ENCODE results near the gene DNAH3.

DNAH3 gene

DNA sequence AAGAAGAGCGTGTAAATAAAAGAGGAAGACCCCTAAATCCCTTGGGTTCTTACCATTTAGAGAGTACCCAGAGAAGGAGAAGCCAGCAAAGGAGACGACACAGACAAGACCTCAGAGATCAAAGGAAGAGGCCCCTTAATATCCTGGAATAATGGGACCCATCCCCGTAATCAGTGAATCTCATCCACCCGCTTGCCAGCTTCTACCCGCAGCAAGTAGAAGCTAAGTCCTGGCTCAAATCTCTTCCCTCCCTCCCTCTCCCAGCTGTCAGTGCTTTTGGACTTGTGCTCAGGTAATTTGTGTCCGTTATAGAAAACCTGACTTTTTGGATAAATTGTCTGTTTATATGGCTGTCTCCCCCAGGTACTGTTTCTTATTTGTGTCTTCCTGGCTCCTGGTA lies 248.2 kb downstream of the DNAH3 start:
- no peak for DNase-seq

DNA sequence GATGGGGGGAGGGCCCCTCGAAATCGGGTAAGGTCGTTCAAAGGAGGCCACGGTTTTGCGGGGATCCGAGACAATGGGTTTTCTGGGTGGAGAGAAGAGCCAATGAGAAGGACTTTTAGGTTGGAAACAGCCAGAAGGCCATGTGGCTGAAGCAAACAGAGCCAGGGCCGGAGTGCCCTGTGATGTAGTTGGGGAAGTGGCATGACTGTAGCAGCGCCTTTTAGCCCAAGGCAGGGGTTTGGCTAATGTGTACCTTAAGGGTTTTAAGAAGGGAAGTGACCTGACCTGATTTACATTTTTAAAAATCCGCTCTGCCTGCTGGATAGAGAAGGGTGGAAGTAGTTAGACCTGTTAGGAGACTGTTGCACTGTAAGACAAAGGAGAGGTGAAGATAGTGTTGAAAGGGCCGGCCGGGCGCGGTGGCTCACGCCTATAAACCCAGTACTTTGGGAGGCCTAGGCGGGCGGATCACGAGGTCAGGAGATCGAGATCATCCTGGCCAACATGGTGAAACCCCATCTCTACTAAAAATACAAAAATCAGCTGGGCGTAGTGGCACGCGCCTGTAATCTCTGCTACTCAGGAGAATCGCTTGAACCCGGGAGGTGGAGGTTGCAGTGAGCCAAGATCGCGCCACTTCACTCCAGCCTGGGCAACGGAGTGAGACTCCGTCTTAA lies 249.1 kb downstream of the DNAH3 start:
- peak in 3 of 5 donors; percentile 3 to 36 (median 3) for DNase-seq

DNA sequence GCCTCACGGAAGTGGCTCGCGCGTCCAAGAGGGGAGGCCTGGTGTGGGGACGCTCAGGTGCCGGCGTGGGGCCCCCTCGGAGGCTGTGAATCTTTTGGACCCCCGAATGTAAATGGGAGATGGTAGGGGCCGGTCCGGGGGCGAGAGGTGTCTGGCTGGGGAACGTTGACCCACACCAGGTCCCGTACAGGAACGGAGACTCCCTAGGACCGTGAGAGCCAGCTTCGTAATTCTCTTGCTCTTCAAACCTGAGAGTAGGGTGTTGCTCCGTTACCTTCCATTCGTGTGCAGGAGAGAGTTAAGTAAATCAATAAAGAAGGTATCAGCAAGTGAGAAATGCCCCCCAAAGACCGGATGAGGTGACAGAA lies 249.6 kb downstream of the DNAH3 start:
- no peak for DNase-seq

DNA sequence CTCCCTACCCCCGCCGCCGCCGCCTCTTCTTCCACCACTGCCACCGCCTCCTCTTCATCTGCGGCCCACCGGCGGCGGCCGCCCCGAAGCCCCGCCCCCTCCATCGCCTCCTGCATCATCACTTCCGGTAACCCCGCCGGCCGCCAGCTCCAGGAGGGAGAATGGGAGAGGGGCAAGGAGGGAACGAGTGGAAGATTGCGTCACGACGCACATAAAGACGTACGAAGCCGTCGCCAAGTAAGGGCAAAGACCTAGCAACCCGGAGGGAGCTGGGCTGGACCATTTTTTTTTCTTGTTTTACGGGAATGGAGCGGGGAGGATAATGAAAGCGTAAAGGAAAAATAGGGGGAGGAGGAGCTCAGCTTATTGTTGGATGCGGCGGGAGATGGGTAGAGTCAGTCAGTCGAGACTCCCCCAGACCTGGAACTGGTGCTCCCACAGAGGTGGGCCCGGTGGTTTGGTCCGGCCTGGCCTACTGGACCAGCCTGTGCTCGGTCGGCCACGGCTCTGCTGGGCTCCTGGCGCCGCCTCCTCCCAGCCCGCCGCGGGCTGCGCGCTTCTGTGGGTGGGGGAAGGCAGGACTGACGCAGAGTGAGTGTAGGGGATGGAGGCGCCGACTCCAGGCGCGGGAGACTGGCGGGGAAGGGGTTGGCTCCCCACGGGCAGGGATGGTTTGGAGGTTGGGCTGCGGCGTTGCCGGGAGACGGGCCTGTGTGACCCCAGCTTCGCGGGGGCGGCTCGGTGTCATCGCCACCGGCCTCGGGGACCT lies 250.2 kb downstream of the DNAH3 start, which contains the start of the genes DCUN1D3 and LYRM1:
Gene DCUN1D3, minus strand, starts transcription at position 60 of the 769 bp plus-strand sequence. CDS start 37,820 bp downstream, outside the sequence.
Gene LYRM1, plus strand, starts transcription at position 473 of the 769 bp plus-strand sequence. CDS start 14,785 bp downstream, outside the sequence.
- DNase-seq: peak; percentile 82 to 97 (median 83)

DNA sequence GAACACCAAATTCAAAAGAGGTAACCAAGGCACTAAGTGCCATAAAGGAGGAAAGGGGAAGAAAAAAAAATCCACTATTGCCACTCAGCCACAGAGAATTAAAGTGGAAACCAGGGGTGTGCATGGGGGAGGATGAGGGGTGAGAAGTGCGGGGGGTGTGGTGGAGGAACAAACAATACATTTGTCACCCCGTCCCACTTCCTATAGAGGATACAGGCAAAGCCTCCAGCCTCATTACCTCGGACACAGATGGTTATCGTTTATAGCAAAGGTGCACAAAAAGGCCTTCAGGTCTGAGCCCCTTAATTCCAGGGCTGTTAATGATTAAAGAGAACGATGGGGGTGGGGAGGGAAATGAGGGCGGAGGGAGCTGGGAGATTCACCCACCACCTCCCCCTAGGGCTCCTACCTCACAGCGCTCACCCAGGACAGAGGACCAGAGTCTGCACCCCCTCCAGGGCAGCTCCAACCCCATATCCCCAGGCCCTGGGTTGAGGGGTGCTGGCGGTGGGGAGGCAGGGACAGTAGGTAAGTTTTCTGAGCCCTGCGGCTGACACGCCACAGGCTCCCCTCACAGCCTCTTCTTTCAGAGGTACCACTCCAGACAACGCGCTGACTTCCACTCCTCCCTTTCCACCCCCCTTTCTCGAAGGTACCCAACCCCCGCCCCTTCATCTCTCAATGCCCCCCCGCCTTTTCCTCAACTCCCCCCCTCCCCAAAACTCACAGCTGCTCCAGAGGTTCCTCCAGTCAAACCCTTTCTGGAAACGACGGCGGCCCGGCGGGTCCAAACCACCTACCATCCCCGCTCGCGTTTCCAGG lies 251.0 kb downstream of the DNAH3 start:
- peak in 2 of 5 donors; percentile 6 to 14 for DNase-seq

DNA sequence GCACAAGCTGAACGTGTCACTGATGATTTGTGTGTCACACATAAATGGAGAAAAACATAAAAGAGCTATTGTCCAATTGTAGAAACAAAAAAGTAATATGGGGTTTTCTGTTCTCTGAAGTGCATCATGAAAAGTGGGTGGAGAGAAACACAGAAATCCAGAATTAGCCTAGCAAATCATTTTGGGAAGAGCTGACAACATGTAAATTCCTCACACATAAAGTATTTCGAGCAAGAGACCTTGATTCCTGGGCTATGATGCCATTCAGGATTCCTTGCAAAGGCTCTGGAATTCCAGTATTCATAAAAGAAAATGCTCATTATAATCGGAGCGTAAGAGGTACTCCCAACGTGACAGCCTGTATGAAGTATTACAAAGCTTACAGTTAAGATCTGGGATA lies 251.6 kb downstream of the DNAH3 start:
- no peak for DNase-seq

DNA sequence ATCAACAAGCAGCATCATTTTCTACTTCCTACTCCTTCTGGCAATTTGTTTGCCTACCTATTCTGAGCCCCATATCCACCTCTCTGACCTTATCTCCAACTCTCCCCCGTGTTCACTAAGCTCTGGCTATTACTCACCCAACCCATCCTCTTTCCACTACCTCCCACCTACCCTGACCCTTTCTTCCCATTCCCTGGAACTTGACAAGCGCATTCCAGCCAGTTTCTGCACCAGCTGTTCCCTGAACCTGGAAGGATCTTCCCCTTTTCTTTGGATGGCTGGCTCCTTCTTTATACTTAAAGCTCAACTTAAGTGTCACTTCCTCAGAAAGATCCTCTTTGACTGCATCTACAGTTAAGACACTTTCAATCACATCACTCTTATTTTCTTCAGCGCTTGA lies 252.7 kb downstream of the DNAH3 start:
- DNase-seq: no peak

DNA sequence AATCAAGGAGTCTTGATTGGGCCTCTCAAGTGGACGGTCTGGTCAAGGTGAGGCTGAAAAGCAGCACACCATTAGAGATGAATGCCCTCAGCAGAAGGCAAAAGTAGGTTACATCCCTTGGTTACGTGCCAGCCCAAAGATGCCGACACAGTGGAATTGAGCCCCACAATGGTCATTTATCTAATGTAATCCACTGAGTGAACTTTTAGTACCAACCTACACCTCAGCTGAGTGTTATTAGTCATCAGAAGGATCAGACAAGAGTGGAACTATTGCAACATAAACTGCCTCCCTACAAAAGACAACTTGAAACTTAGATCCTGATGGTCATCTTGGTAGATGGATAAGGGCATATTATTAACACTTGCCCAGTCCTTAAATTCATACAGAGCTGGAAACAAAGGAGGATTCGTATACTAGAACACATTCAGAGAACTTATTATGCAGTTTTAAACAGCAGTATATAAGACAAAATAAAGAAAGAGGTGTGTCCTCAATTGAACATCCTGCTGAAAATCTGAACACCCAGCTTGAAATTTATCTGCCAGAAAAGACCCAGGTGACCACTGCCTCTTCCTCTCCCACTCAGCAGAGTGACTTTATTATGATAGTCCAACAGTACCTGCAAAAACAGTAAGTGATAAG lies 253.3 kb downstream of the DNAH3 start:
- no peak for DNase-seq

DNA sequence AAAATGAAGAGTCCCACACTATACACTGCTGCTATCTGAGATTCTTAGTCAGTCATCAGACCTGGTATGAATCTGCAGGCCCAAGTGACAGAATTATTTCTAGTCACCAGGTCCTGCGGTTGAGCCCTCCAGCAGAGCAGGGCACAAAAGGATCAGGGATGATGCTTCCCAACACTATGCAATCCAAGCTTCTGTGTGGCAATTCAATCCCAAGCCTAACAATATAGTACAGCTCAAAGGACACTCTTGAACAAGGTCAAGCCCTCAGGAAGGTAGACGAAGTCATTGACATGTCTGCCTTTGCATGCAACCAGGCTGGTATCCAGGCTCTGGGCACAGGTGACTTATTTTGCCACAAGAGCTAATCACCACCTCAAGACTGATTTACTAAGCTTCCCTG lies 256.3 kb downstream of the DNAH3 start:
- no peak for DNase-seq

DNA sequence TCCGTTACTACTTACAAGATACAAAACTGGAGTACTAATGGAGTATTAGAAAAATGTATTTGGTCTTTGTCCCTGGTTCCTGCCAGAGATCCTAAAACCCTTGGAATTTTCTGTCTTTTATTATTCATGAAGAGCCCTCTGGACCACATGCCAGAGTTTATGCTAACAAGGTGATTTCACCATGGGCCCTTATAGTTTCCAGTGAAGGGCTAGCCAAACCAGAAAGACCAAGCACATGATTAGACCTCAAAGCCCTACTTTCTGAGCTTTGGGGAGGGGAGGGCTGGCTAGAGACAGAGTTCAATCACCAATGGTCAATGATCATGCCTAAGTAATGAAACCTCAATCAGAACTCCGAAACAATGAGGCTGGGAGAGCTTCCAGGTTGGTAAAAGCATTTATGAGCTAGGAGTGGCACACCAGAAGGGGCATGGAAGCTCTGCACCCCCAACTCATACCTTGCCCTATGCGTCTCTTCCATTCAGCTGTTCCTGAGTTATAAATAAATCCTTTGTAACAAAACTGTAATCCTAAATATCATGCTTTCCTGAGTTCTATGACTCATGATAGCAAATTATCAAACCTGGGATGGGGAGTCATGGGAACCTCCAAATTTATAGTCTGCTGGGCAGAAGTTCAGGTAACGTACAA lies 260.9 kb downstream of the DNAH3 start:
- no peak for DNase-seq

DNA sequence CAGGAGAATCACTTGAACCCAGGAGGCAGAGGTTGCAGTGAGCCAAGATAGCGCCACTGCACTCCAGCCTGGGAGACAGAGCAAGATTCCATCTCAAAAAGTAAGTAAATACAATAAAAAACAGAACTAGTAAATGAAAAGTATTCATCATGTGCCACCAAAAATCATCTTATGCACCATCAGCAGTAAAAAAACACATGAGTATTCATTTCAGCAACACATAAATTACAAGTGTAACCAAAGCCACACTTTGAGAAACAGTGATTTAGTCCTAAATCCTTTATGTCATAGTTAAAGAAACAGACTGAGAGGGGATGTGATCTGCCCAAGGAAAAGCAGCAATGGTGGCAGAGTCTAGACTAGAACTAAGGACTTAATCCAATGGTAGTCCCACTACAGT lies 263.4 kb downstream of the DNAH3 start:
- DNase-seq: no peak

DNA sequence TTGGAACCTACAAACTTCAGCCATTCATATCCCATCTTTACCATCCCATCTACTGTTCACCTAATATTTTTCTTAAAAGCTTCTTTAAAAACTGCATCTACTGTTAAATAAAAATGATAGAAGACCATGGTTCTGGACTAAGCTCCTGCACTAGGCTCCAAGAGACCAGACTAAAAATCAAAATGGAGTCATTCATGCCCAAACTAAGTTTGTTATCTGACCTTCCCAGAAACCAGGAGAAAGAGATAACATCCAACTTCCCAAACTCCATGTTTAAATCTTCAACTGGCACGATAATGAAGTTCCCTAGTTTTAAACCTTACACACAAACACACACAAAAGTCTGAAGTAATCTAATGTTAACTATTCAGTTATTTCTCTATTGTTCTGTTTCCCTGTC lies 264.3 kb downstream of the DNAH3 start:
- no peak for DNase-seq

DNA sequence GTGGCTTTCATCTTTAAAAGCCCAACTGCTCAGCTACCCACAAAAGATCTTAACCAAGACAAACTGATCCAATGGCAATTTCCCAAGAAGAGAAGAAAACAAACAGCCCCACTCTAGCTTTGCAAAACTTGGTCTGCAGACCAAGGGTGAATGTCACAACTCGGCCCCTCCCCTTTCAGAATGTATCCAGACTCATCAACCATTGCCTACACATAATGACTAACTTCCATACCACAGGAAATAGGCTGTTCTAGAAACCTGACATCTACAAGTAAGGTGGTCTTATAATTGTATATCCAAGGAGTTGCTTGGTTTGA lies 266.4 kb downstream of the DNAH3 start:
- DNase-seq: peak in 1 of 5 donors; percentile 18

DNA sequence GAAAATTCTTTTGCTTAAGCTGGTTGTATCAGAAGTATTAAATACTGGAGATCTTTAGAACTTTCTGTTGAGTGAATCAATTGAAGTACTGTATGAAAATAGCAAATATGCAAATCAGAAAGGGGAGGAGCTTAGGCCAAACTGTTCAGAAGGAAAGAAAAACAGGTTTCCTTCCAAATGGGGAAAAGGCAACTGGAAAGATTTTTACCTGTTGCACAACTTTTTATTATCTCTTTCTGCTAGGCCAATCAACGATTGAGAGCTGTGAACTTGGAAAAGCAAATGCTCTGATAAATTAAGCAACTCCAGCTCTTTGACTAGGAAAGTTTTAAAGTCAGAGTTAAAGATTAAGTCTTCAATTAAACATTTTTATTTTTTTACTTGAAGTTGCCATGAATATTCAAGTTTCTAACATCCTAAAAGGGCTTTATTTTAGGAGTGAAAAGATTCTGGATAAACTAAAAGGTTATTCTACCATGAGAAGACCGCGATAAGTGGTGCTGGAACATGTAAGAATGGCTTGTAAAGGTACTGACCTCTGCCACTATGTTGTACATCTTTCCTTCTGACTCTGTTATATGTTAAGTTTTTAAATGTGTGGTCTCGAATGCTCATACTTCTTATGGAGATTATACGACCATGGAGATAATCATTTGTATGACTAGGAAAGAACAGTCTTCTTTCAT lies 266.9 kb downstream of the DNAH3 start:
- no peak for DNase-seq
